Measurements from ENCODE around the gene DEK.

DNA sequence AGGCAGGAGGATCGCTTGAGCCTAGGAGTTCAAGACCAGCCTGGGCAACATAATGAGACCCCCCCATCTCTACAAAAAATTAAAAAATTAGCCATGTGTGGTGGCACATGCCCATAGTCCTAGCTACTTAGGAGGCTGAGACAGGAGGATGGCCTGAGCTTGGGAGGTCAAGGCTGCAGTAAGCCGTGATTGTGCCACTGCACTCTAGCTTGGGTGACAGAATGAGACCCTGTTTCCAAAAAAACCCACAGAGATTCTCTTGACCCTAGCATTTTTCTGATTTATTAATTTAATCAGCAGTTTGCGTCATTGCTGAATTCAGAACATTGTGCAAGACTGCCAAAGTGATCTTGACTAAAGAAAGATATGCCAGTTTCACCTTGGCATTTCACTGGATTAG, 72.3 kb downstream of the DEK start:
- TF ChIP-seq, protein P1, sequence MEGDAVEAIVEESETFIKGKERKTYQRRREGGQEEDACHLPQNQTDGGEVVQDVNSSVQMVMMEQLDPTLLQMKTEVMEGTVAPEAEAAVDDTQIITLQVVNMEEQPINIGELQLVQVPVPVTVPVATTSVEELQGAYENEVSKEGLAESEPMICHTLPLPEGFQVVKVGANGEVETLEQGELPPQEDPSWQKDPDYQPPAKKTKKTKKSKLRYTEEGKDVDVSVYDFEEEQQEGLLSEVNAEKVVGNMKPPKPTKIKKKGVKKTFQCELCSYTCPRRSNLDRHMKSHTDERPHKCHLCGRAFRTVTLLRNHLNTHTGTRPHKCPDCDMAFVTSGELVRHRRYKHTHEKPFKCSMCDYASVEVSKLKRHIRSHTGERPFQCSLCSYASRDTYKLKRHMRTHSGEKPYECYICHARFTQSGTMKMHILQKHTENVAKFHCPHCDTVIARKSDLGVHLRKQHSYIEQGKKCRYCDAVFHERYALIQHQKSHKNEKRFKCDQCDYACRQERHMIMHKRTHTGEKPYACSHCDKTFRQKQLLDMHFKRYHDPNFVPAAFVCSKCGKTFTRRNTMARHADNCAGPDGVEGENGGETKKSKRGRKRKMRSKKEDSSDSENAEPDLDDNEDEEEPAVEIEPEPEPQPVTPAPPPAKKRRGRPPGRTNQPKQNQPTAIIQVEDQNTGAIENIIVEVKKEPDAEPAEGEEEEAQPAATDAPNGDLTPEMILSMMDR (IDR thresholded peaks at IDR 0.05) = no peak
- TF ChIP-seq POLR2A (IDR thresholded peaks at IDR 0.05) = no peak
